A549 (cell line): ENCODE measurements around the gene RAET1E.

Source experiments
- CTCF ChIP-seq: fragments of >200 bp; sonication (Bioruptor Twin); formaldehyde crosslinking; IDR thresholded peaks from 3 replicates; pipeline ENCODE4 v1.5.1; 2016
- JUN ChIP-seq, 2 experiments: fragments of >200 bp; sonication (Bioruptor Twin); formaldehyde crosslinking; IDR thresholded peaks; 2 replicates in 1 of 2; 3 replicates in 1 of 2; pipeline ENCODE4 v1.6.1; 2016 to 2017

- no peak for TF ChIP-seq CTCF
- no peak for TF ChIP-seq JUN (IDR thresholded peaks at IDR 0.05)
Measured at GRCh38 chr6:149919834-149920225, 21.9 kb upstream of the RAET1E start.
